ENCODE results near the gene ABHD13. TPM values are rescaled to one million over a fixed set of nuclear protein-coding genes. Genes with fewer than 3 reads are reported as not detected.

Gene ABHD13
- polyA plus RNA-seq, 1 experiment, result 2.7 TPM

DNA sequence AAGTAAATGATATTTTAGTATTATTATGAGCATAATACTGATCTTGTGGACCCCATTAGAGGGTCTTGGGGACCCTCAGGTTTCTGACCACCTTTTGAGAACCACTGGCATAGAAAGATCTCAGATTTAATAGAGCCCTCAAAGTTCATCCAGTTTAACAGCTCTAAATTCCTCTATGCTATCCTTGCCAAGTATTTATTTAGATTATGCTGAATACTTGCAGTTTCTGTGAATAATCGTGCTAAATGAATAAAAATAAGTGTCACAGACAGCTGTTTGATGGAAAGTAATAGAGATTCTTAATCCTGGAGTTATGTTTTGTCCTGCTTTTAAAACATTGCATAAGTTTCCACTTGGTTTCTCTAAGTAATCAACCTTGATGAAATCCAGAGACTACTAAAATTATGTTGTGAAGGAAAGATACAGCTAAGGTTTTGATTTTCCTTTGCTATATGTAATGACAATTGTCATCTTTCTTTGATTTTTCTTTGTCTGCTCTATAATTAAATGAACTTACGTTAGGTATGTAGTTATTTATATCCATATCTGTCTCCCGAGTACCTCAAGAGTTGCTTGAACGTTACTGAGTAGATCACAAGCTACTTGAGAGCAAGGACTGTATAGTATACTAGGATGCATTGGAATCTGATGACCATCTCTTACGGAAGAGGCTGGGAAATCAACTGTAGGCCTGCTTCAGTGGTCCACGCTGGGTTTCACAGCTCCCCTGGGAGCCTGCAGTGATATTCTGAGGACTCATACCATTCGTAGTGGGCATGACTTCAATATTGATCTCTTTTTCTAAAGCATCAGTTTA, 5.7 kb downstream of the ABHD13 start:
- POLR2A ChIA-PET, result no interaction called here
- no peaks in the 10 kb centered on the region for H3K36me3 ChIP-seq (ENCODE audit: control insufficient read depth, insufficient read depth, low read length)
- no peaks in the 10 kb centered on the region for H3K27me3 ChIP-seq (ENCODE audit: control insufficient read depth, insufficient read depth, low read length)
- CTCF ChIA-PET, result no interaction called here
- TF ChIP-seq, protein P1, sequence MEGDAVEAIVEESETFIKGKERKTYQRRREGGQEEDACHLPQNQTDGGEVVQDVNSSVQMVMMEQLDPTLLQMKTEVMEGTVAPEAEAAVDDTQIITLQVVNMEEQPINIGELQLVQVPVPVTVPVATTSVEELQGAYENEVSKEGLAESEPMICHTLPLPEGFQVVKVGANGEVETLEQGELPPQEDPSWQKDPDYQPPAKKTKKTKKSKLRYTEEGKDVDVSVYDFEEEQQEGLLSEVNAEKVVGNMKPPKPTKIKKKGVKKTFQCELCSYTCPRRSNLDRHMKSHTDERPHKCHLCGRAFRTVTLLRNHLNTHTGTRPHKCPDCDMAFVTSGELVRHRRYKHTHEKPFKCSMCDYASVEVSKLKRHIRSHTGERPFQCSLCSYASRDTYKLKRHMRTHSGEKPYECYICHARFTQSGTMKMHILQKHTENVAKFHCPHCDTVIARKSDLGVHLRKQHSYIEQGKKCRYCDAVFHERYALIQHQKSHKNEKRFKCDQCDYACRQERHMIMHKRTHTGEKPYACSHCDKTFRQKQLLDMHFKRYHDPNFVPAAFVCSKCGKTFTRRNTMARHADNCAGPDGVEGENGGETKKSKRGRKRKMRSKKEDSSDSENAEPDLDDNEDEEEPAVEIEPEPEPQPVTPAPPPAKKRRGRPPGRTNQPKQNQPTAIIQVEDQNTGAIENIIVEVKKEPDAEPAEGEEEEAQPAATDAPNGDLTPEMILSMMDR (IDR thresholded peaks at IDR 0.05; ENCODE audit: insufficient read depth, low read depth, low read length), result no peak
- no peak for DNase-seq (ENCODE audit: low read depth)
- H3K4me3 ChIP-seq (ENCODE audit: low read depth, low read length), result no peak overlapping the region

DNA sequence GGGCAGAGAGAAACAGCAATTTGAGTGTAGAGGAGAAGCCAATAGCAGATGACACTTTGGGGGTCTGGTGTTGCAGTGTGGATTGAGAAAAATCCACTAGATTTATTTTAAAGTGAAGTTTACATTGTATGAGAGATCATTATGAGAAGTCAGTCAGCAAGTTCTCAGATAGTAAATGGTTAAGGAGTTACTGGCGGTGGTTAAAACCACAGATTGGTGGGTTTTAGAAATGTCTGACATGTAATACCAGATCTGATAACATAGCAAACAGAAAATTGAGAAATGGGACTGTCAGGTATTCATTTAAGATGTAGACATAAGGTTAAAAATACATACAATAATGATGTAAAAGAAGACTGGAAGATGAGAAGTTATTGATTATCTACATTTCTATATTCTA, 7.2 kb downstream of the ABHD13 start:
- Histone ChIP-seq H3K36me3 (ENCODE audit: control insufficient read depth, insufficient read depth, low read length) (no peaks in the 10 kb centered on the region), H3K27me3 (ENCODE audit: control insufficient read depth, insufficient read depth, low read length) (no peaks in the 10 kb centered on the region), H3K4me3 (ENCODE audit: low read depth, low read length) (no peak overlapping the region)
- TF ChIP-seq, protein P1 (IDR thresholded peaks at IDR 0.05; ENCODE audit: insufficient read depth, low read depth, low read length), result no peak
- no peak for DNase-seq (ENCODE audit: low read depth)
- CTCF ChIA-PET, result interaction anchor here (1.2 kb wide), 1 partner anchor 50 kb away, joined by 3 read pairs; no protein-coding TSS in a partner anchor
- POLR2A ChIA-PET, result no interaction called here

DNA sequence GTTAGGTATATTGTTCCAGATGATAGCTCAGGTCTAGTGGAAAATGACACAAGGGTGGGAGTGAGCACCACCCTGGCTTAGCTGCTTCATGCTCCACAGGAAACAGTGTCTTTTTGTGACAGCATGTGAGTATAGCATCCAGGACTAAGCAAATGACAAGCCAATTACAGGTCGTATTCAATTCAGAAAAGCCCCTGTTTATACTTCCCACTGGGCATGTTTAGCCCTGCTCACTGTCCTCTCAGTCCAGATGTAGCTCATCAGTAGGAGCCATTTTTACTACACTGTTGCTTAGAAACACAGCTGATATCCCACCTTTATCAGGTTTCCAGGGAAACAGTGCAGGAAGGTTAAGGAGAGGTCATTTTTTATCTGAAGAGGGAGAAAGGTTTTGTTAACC, 8.0 kb downstream of the ABHD13 start:
- Histone ChIP-seq H3K27me3 (ENCODE audit: control insufficient read depth, insufficient read depth, low read length) (no peaks in the 10 kb centered on the region), H3K4me3 (ENCODE audit: low read depth, low read length) (no peak overlapping the region), H3K36me3 (ENCODE audit: control insufficient read depth, insufficient read depth, low read length) (no peaks in the 10 kb centered on the region)
- TF ChIP-seq, protein P1 (IDR thresholded peaks at IDR 0.05; ENCODE audit: insufficient read depth, low read depth, low read length), result no peak
- POLR2A ChIA-PET, result no interaction called here
- DNase-seq (ENCODE audit: low read depth), result no peak
- CTCF ChIA-PET, result interaction anchor here (0.7 to 1.2 kb wide), 2 partner anchors 8 to 50 kb away, joined by 3 read pairs; partner anchors contain the start of gene ABHD13

DNA sequence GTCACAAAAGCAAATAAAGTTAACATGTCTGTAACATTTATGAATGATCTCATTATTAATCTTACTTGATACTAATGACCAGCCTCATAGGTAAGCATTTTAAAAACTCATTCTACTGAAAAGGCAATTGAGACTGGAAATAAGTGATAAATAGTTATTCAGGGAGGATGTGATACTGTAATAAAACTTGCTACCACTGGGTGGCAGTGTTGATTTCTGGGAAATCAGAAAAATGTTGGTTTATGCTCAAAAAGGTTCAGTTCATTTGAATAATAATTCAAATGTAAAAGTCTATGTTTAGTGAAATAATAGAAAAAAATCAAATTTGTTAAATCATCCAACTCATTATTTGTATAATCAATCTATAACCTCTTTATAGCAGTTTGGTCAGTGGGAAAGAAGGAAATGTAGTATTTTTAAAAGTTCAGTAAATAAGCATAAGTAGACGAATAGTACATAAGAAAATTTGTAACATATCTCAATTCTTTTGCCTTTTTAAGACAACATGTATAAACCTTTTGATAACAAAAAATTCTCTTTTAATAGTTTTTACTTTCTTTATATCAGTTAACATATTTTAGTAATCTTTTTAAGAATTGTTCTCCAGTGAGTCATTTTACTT, 9.6 kb downstream of the ABHD13 start:
- DNase-seq (ENCODE audit: low read depth), result no peak
- CTCF ChIA-PET, result interaction anchor here (1.0 kb wide), 1 partner anchor 10 kb away, joined by 3 read pairs; no protein-coding TSS in a partner anchor
- H3K36me3 ChIP-seq (ENCODE audit: control insufficient read depth, insufficient read depth, low read length), result no peaks in the 10 kb centered on the region
- no peaks in the 10 kb centered on the region for H3K27me3 ChIP-seq (ENCODE audit: control insufficient read depth, insufficient read depth, low read length)
- no peak overlapping the region for H3K4me3 ChIP-seq (ENCODE audit: low read depth, low read length)
- TF ChIP-seq, protein P1 (IDR thresholded peaks at IDR 0.05; ENCODE audit: insufficient read depth, low read depth, low read length), result peak; percentile 68
- POLR2A ChIA-PET, result no interaction called here

DNA sequence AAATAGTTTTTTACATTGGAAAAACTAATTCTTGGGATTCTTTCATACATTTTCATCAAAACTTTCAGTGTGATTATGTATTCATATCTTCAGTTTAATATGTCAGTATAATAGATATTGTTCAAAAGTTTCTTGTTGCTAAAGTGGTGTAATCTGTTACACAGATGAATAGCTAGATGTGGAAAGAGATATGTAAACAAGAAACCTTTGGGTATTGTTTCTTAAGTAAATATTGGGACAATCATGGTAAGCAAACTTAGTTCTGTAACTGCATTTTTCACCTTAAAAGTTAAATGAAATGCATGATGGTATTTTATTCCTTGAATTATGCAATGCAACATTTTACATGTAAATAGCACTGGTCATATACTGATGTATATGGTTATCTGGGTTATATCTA, 12.2 kb downstream of the ABHD13 start:
- Histone ChIP-seq H3K27me3 (ENCODE audit: control insufficient read depth, insufficient read depth, low read length) (no peaks in the 10 kb centered on the region), H3K36me3 (ENCODE audit: control insufficient read depth, insufficient read depth, low read length) (no peaks in the 10 kb centered on the region), H3K4me3 (ENCODE audit: low read depth, low read length) (no peak overlapping the region)
- TF ChIP-seq, protein P1 (IDR thresholded peaks at IDR 0.05; ENCODE audit: insufficient read depth, low read depth, low read length), result no peak
- POLR2A ChIA-PET, result no interaction called here
- no peak for DNase-seq (ENCODE audit: low read depth)
- CTCF ChIA-PET, result interaction anchor here (1.4 kb wide), 1 partner anchor 12 kb away, joined by 4 read pairs; the partner anchor contains the start of gene ABHD13
